OCI-LY1 (cell line): ENCODE measurements around the gene PPIL3.

Source experiments
- H2AFZ ChIP-seq: fragments of 200-600 bp; sonication (generic), shearing (Covaris generic); 2 replicates; pipeline ENCODE4 v1.6.0; 2014; ENCODE audit warnings: antibody characterized with exemption, mild to moderate bottlenecking, low read length
- H3F3A ChIP-seq: fragments of 200-600 bp; sonication (generic), shearing (Covaris generic); 2 replicates; pipeline ENCODE4 v1.6.0; 2014; ENCODE audit warnings: mild to moderate bottlenecking, antibody characterized with exemption, low read length, moderate library complexity; ENCODE audit not compliant: insufficient read depth
- H3K27ac ChIP-seq: fragments of 200-600 bp; sonication (generic); 2 replicates; pipeline ENCODE4 v1.5.1; 2014; ENCODE audit warnings: low read length, mixed run types, mild to moderate bottlenecking, low read depth; ENCODE audit not compliant: poor library complexity, severe bottlenecking
- H3K27me3 ChIP-seq: fragments of 200-600 bp; sonication (generic); 2 replicates; pipeline ENCODE4 v1.6.0; 2014; ENCODE audit warnings: antibody characterized with exemption, mild to moderate bottlenecking, low read length, moderate library complexity; ENCODE audit not compliant: insufficient read depth
- H3K36me3 ChIP-seq: fragments of 200-600 bp; sonication (generic); 2 replicates; pipeline ENCODE4 v1.6.1; 2014; ENCODE audit warnings: mild to moderate bottlenecking, antibody characterized with exemption, low read length, moderate library complexity, mixed read lengths; ENCODE audit not compliant: insufficient read depth
- H3K4me1 ChIP-seq: fragments of 200-600 bp; sonication (generic); 2 replicates; pipeline ENCODE4 v1.5.1; 2014; ENCODE audit warnings: mild to moderate bottlenecking, low read length, moderate library complexity; ENCODE audit not compliant: insufficient read depth, severe bottlenecking
- H3K4me2 ChIP-seq: fragments of 200-600 bp; sonication (generic), shearing (Covaris generic); 2 replicates; pipeline ENCODE4 v1.6.1; 2014; ENCODE audit warnings: low read length
- H3K4me3 ChIP-seq: fragments of 200-600 bp; sonication (generic); 2 replicates; pipeline ENCODE4 v1.5.1; 2014; ENCODE audit warnings: low read length, low read depth, mild to moderate bottlenecking, mixed read lengths; ENCODE audit not compliant: poor library complexity, severe bottlenecking
- H3K79me2 ChIP-seq: fragments of 200-600 bp; shearing (Covaris generic); 2 replicates; pipeline ENCODE4 v1.6.1; 2016; ENCODE audit warnings: mixed run types, low read length, mixed read lengths; ENCODE audit not compliant: insufficient read depth
- H3K9ac ChIP-seq: fragments of 200-600 bp; sonication (generic), shearing (Covaris generic); 2 replicates; pipeline ENCODE4 v1.6.1; 2014; ENCODE audit warnings: mild to moderate bottlenecking, low read length, mixed read lengths
- H3K9me2 ChIP-seq: fragments of 200-600 bp; sonication (generic), shearing (Covaris generic); 2 replicates; pipeline ENCODE4 v1.6.1; 2014; ENCODE audit warnings: low read depth, mild to moderate bottlenecking, low read length, mixed read lengths
- H3K9me3 ChIP-seq: fragments of 200-600 bp; shearing (Covaris generic); 2 replicates; pipeline ENCODE4 v1.6.1; 2014; ENCODE audit warnings: low read length, mixed read lengths
- H4K20me1 ChIP-seq: fragments of 200-600 bp; sonication (generic), shearing (Covaris generic); 2 replicates; pipeline ENCODE4 v1.6.0; 2016; ENCODE audit warnings: mild to moderate bottlenecking, low read length; ENCODE audit not compliant: insufficient read depth
- CTCF ChIP-seq: fragments of 200-600 bp; sonication (generic), shearing (Covaris generic); IDR thresholded peaks from 2 replicates; pipeline ENCODE4 v1.5.1; 2017; ENCODE audit warnings: mild to moderate bottlenecking, antibody characterized with exemption, low read length, moderate library complexity, mixed read lengths
- EZH2 ChIP-seq: fragments of 200-600 bp; sonication (generic), shearing (Covaris generic); IDR thresholded peaks from 2 replicates; pipeline ENCODE4 v1.8.0; 2017; ENCODE audit warnings: borderline replicate concordance, mixed run types, mild to moderate bottlenecking, antibody characterized with exemption, low read length, moderate library complexity, mixed read lengths

The PPIL3 gene

GRCh38 chr2:200821686-200822245 lies 67.1 kb downstream of the PPIL3 start:
- Histone ChIP-seq H3K9me2 (no peaks in the 10 kb centered on the region), H3K4me3 (no peak overlapping the region), H4K20me1 (no peaks in the 10 kb centered on the region), H3F3A (peaks cover 3% of the 10 kb centered on the region; the same call in 1 of the 2 replicates), H3K4me1 (no peaks in the 10 kb centered on the region), H3K4me2 (no peak overlapping the region), H3K9ac (no peak overlapping the region), H3K27ac (no peak overlapping the region), H3K79me2 (no peaks in the 10 kb centered on the region), H2AFZ (no peak overlapping the region), H3K36me3 (peaks cover 71% of the 10 kb centered on the region), H3K27me3 (no peaks in the 10 kb centered on the region), H3K9me3 (no peaks in the 10 kb centered on the region)
- TF ChIP-seq EZH2, result no peak
- no peak for TF ChIP-seq CTCF
